Neural crest cell (in vitro differentiated cells): ENCODE data around the gene MOG. TPM values are rescaled to one million over a fixed set of nuclear protein-coding genes. Genes with fewer than 3 reads are reported as not detected.
"Not testable (repeated sequence)": the region's sequence is repeated elsewhere in the genome, so short reads cannot be mapped to it uniquely, and the experiment has no call there.

Experiments used
- DNase-seq: peaks from one replicate; pipeline ENCODE4 v3.0.0; 2021; ENCODE audit warnings: low read depth, mixed read lengths, low spot score
- H3K27ac Mint-ChIP-seq: one replicate; pipeline ENCODE4 v1.8.0; 2021; ENCODE audit warnings: mild to moderate bottlenecking, mixed read lengths; ENCODE audit not compliant: unreplicated experiment
- H3K27me3 Mint-ChIP-seq: 2 replicates; pipeline ENCODE4 v1.8.0; 2021; ENCODE audit warnings: low read depth, mild to moderate bottlenecking, mixed read lengths
- H3K36me3 Mint-ChIP-seq: 2 replicates; pipeline ENCODE4 v1.8.0; 2021; ENCODE audit warnings: low read depth, mild to moderate bottlenecking, mixed read lengths
- H3K4me1 Mint-ChIP-seq: 2 replicates; pipeline ENCODE4 v1.8.0; 2021; ENCODE audit warnings: mixed read lengths
- H3K4me3 Mint-ChIP-seq: one replicate; pipeline ENCODE4 v1.8.0; 2021; ENCODE audit warnings: mild to moderate bottlenecking, mixed read lengths
- H3K9me3 Mint-ChIP-seq: 2 replicates; pipeline ENCODE4 v1.8.0; 2021; ENCODE audit warnings: mixed read lengths
- CTCF ChIP-seq: fragments of 200-600 bp; sonication (generic); conservative IDR thresholded peaks from 2 replicates; pipeline ENCODE4 v1.5.0; 2021; ENCODE audit warnings: antibody characterized with exemption, mild to moderate bottlenecking
- total RNA-seq: library from RNA; stranded (reverse); gene quantifications from 2 replicates; pipeline ENCODE4 v1.2.1, GENCODE V29; 2021

Gene MOG
- total RNA-seq, 1 donor from 2014 or later: not detected

DNA sequence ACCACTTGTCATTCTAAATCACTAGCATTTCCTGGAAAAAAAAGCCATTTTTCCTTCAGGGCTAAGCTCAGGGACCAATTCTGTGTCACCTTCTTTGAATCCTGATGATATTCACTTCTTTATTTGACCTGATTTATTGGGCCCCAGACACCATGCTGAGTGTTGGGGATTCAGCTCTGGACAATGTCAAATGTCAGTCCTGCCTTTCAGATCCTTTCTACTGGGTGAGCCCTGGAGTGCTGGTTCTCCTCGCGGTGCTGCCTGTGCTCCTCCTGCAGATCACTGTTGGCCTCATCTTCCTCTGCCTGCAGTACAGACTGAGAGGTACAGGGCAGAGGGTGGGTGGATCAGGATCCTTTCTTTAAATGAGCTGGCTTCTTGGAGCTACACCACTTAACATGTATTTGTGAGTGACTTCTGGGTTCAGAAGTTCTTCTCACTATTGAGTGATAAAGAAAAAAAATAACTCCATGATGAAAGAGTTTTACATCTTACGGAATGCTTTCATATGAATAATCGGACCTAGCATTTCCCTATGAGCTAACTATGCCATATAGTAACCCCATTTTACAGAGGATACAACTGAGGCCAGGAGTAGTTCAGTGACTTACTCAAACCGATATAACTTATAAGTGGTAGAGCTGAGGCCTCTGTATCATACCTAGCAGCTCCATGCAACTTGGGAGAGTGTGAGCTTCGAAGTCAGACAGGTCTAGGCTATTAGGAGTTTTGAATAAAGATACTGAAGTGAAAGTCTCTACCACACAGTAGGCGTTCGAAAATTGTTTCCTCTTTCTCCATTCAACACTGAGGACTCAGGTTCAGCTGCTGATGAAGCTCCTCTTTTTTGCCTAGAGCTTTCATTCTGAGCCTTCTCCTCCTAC lies 9.3 kb downstream of the MOG start:
- no peak overlapping the region for H3K27ac Mint-ChIP-seq
- peaks cover 49% of the 10 kb centered on the region for H3K27me3 Mint-ChIP-seq
- peaks cover 37% of the 10 kb centered on the region for H3K4me1 Mint-ChIP-seq
- TF ChIP-seq CTCF: no peak
- H3K9me3 Mint-ChIP-seq: no peaks in the 10 kb centered on the region
- no peak overlapping the region for H3K4me3 Mint-ChIP-seq
- DNase-seq: no peak
- H3K36me3 Mint-ChIP-seq: no peaks in the 10 kb centered on the region

GRCh38 chr6:29666826-29667130 lies 9.9 kb downstream of the MOG start:
- H3K27ac Mint-ChIP-seq: no peak overlapping the region
- H3K36me3 Mint-ChIP-seq: no peaks in the 10 kb centered on the region
- H3K27me3 Mint-ChIP-seq: peaks cover 50% of the 10 kb centered on the region
- DNase-seq: no peak
- TF ChIP-seq CTCF: no peak
- peaks cover 31% of the 10 kb centered on the region for H3K4me1 Mint-ChIP-seq
- H3K9me3 Mint-ChIP-seq: no peaks in the 10 kb centered on the region
- H3K4me3 Mint-ChIP-seq: no peak overlapping the region

GRCh38 chr6:29667158-29667557 lies 10.3 kb downstream of the MOG start:
- no peak for DNase-seq
- no peak overlapping the region for H3K27ac Mint-ChIP-seq
- no peak overlapping the region for H3K4me3 Mint-ChIP-seq
- peaks cover 27% of the 10 kb centered on the region for H3K4me1 Mint-ChIP-seq
- no peaks in the 10 kb centered on the region for H3K9me3 Mint-ChIP-seq
- peaks cover 47% of the 10 kb centered on the region for H3K27me3 Mint-ChIP-seq
- H3K36me3 Mint-ChIP-seq: no peaks in the 10 kb centered on the region
- TF ChIP-seq CTCF: no peak

DNA sequence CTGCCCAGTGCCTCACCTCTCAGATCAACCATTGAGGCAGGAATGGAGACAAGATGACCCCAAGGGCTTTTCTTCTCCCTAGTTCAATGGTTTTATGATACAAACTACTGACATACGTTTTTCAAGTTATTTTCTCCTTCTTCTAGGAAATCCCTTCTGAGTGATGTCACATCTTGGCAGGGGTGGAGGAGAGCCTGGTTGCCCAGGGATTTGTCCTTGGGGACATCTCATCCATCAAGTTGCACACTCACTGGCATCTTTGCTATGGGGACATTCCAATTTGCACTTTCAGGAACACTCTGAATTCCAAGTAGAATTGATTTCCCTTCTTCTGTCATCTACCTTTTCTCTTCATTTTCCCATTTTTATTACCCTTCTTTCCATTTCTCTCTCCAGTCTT lies 14.1 kb downstream of the MOG start:
- H3K4me1 Mint-ChIP-seq: peaks cover 17% of the 10 kb centered on the region
- peaks cover 45% of the 10 kb centered on the region for H3K27me3 Mint-ChIP-seq
- peaks cover 4% of the 10 kb centered on the region for H3K9me3 Mint-ChIP-seq
- no peak overlapping the region for H3K4me3 Mint-ChIP-seq
- DNase-seq: no peak
- no peak for TF ChIP-seq CTCF
- no peaks in the 10 kb centered on the region for H3K36me3 Mint-ChIP-seq
- no peak overlapping the region for H3K27ac Mint-ChIP-seq

DNA sequence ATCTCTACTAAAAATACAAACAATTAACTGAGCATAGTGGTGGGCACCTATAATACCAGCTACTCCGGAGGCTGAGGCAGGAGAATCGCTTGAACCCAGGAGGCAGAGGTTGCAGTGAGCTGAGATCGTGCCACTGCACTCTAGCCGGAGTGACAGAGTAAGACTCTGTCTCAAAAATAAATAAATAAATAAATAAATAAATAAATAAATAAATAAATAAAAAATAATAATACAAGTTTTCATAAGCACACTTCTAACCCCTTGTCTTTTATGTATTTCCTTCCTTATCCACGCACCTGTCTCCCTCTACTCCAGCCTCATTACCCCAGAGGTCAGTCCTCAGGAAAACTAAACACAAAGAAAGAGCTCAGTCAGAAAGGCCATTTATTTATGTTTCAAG lies 15.2 kb downstream of the MOG start:
- not testable (repeated sequence) for H3K9me3 Mint-ChIP-seq, DNase-seq, H3K4me3 Mint-ChIP-seq, H3K36me3 Mint-ChIP-seq, H3K27ac Mint-ChIP-seq
- H3K4me1 Mint-ChIP-seq: peaks cover 14% of the 10 kb centered on the region
- peaks cover 40% of the 10 kb centered on the region for H3K27me3 Mint-ChIP-seq

DNA sequence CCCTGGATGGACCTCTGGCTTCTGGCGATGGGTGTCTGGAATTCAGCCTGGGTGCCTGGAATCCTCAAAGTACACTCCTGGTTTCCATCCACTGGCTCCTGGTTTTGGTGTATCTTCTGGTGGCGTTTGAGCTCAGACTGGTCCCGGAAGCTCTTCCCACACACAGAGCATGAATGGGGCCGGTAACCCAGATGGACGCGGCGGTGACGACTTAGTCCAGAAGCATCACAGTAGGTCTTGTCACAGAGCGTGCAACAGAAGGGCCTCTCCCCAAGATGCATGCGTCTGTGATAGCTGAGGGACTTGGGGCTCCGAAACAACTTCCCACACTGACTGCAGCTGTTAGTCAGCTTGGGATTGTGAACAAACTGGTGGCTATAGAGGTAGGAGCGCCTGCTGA lies 16.3 kb downstream of the MOG start:
- TF ChIP-seq CTCF: no peak
- no peak for DNase-seq
- H3K4me1 Mint-ChIP-seq: peaks cover 5% of the 10 kb centered on the region
- H3K36me3 Mint-ChIP-seq: no peaks in the 10 kb centered on the region
- no peak overlapping the region for H3K27ac Mint-ChIP-seq
- peaks cover 4% of the 10 kb centered on the region for H3K9me3 Mint-ChIP-seq
- H3K27me3 Mint-ChIP-seq: peaks cover 30% of the 10 kb centered on the region
- H3K4me3 Mint-ChIP-seq: no peak overlapping the region
